ENCODE data around the gene CCDC102B. TPM values are rescaled to one million over a fixed set of nuclear protein-coding genes. Genes with fewer than 3 reads are reported as not detected.

The CCDC102B gene
- total RNA-seq, 4 donors from 2014 or later, result 3.8 to 15.1 (median 4.9) TPM

DNA sequence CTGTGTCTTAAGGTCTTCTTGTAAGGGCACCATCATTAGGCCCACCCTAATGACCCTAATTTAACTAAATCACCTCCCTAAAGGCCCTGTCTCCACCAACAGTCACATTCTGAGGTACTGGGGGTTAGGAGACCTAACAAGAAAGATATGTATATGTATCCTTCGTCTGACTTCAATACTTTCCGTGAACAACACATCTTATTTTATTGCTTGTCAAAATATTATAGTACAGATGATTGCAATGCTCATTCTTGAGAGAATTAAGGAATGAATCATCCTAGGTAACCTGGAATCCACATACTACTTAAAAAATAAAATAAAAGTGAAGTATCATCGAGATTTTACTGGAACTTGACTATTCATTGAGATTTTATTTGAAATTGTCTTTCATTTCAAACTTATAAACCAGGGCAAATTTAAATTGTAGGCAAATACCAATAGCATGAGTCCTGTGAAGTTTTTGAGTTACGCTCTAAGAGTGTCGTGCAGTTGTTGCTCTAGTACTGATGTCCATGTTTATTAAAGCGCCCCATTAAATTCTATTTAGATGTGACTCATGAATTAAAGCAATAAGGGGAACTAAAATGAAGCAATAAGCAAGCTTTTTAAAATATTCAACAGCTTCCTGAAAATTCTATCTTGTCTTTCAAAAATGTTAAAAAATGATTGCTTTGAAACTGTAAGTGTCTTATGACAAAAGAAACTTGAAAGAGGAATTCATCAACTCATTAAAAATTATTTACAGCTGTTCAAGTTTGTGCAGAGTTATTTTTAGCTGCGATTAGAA, 40.0 kb downstream of the CCDC102B start:
- Histone ChIP-seq H3K4me3 (no peak overlapping the region), H3K27ac (peak overlapping the region in 2 of 4 donors; percentile 2 to 48), H3K9me3 (no peaks in the 10 kb centered on the region), H3K36me3 (no peaks in the 10 kb centered on the region), H3K27me3 (no peaks in the 10 kb centered on the region), H3K4me1 (no peaks in the 10 kb centered on the region)
- no peak for TF ChIP-seq EP300 (IDR thresholded peaks at IDR 0.05)
- TF ChIP-seq, protein P1, sequence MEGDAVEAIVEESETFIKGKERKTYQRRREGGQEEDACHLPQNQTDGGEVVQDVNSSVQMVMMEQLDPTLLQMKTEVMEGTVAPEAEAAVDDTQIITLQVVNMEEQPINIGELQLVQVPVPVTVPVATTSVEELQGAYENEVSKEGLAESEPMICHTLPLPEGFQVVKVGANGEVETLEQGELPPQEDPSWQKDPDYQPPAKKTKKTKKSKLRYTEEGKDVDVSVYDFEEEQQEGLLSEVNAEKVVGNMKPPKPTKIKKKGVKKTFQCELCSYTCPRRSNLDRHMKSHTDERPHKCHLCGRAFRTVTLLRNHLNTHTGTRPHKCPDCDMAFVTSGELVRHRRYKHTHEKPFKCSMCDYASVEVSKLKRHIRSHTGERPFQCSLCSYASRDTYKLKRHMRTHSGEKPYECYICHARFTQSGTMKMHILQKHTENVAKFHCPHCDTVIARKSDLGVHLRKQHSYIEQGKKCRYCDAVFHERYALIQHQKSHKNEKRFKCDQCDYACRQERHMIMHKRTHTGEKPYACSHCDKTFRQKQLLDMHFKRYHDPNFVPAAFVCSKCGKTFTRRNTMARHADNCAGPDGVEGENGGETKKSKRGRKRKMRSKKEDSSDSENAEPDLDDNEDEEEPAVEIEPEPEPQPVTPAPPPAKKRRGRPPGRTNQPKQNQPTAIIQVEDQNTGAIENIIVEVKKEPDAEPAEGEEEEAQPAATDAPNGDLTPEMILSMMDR (IDR thresholded peaks at IDR 0.05), result no peak
- no peak for TF ChIP-seq POLR2AphosphoS5 (IDR thresholded peaks at IDR 0.05)
- no peak for TF ChIP-seq POLR2A (IDR thresholded peaks at IDR 0.05)
- WGBS, 2 donors (ENCODE audit: low coverage in 1 of 2), result 67 to 72% methylated on average over 6 to 7 of the region's 7 CpGs
- ATAC-seq, result peak; percentile 58

DNA sequence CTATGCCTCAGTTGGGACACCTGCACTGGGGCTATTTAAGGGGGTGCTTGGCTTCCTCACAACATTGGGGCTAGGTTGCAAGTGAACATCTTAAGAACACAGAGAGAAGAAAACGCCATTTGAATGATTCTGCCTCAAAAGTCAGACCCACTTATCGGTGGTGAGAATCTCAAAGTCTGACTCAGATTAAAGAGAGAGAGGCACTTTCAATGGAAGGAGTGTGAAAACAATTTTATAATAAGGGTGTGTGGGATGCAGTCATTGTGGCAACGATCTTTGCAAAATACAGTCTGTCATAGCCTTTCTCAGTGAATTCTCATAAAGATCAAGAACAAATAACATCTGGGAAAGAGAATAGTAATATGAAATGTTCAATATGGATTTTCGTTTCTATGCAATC, 41.8 kb downstream of the CCDC102B start:
- no peak overlapping the region for H3K27ac ChIP-seq

DNA sequence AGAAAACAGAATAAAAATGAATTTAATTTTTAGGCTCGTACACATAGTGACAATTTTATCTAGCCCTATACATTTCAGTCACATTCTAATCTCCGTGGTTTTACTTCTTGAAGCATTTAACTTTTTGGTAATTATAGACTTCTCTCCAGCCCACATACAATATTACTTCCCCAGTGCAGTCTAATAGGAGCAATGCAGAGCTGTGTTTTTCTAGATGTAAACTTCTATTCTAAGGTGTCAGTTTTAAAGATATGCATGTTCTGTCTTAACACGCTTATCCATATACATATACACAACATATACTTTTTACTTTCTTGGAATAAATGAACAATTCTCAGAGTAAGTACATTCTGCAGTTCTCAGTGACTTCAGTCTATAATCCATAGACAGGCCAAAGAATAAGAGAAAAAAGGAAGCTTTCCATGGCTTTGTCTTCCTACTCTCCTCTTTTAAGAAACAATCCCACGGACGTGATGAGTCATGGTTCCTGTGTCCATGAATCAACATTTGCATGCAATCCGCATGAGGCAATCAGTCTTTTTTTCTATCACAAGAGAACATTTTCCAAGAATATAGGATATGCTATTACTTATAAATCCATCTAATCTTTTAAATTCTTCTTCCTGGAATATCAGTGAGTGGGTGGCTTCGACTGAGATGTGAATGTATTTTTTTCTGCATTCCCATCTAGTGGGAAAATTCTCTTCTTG, 42.8 kb downstream of the CCDC102B start:
- no peaks in the 10 kb centered on the region for H3K36me3 ChIP-seq
- H3K4me3 ChIP-seq, result no peak overlapping the region
- no peaks in the 10 kb centered on the region for H3K27me3 ChIP-seq
- ATAC-seq, result peak; percentile 80
- no peaks in the 10 kb centered on the region for H3K4me1 ChIP-seq
- 45 to 47% methylated on average over 7 of the region's 7 CpGs for WGBS, 2 donors (ENCODE audit: low coverage in 1 of 2)
- H3K9me3 ChIP-seq, result no peaks in the 10 kb centered on the region
- no peak for TF ChIP-seq POLR2AphosphoS5 (IDR thresholded peaks at IDR 0.05)
- TF ChIP-seq EP300 (IDR thresholded peaks at IDR 0.05), result no peak
- TF ChIP-seq POLR2A (IDR thresholded peaks at IDR 0.05), result no peak
- no peak overlapping the region for H3K27ac ChIP-seq

More for the DNA sequence above, 41.8 kb downstream of the CCDC102B start:
- no peaks in the 10 kb centered on the region for H3K36me3 ChIP-seq
- no peak for ATAC-seq
- no peak for TF ChIP-seq POLR2AphosphoS5 (IDR thresholded peaks at IDR 0.05)
- TF ChIP-seq EP300 (IDR thresholded peaks at IDR 0.05), result no peak
- no peak for TF ChIP-seq POLR2A (IDR thresholded peaks at IDR 0.05)
- TF ChIP-seq, protein P1 (IDR thresholded peaks at IDR 0.05), result no peak
- no peaks in the 10 kb centered on the region for H3K9me3 ChIP-seq
- H3K4me3 ChIP-seq, result no peak overlapping the region
- no peaks in the 10 kb centered on the region for H3K4me1 ChIP-seq
- 80 to 90% methylated on average over 2 to 4 of the region's 4 CpGs for WGBS, 2 donors (ENCODE audit: low coverage in 1 of 2)
- no peaks in the 10 kb centered on the region for H3K27me3 ChIP-seq

DNA sequence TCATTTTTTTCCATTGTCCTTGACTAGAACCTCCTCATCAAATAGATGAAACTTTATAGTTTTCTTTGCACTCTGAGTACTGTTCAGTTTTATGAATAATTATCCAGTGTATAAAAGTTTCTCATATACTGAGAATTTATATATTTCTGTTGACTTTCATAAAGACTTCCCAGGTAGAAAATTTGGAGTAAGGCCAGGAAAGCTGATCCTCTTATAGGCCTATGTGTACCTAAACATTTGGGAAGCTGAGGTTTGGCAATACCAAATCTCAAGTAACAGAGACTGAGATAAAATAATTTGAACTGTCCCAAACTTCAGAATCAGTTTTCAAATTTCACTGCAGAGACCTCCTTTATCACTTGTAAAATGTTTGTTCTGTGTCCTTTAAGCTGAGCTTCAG, 43.4 kb downstream of the CCDC102B start:
- Histone ChIP-seq H3K27me3 (no peaks in the 10 kb centered on the region), H3K4me1 (no peaks in the 10 kb centered on the region)
- ATAC-seq, result no peak

DNA sequence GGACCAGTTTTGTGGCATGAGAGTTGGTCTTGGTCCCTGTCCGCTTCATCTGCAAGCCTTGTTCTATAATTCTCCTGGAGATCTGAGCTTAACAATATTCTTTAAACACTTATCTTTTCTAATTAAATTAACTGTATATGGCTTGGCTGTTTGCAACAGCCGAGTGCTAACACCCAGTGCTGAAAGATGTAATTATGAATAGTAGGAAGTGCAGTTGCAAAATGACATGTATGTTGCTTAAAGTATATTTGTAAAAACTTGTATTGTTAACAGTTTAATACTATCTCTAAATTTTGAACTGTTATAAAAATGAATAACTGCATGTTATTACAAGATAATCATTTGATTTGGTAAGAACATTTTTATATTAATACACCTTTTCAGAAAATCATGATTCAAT, 45.1 kb downstream of the CCDC102B start:
- no peak for TF ChIP-seq POLR2A (IDR thresholded peaks at IDR 0.05)
- TF ChIP-seq EP300 (IDR thresholded peaks at IDR 0.05), result no peak
- TF ChIP-seq POLR2AphosphoS5 (IDR thresholded peaks at IDR 0.05), result no peak
- TF ChIP-seq, protein P1 (IDR thresholded peaks at IDR 0.05), result no peak
- no peaks in the 10 kb centered on the region for H3K9me3 ChIP-seq
- no peaks in the 10 kb centered on the region for H3K27me3 ChIP-seq
- H3K4me1 ChIP-seq, result no peaks in the 10 kb centered on the region
- no peak overlapping the region for H3K27ac ChIP-seq
- 87 to 96% methylated on average over 2 of the region's 2 CpGs for WGBS, 2 donors (ENCODE audit: low coverage in 1 of 2)
- no peak overlapping the region for H3K4me3 ChIP-seq
- no peak for ATAC-seq
- H3K36me3 ChIP-seq, result no peaks in the 10 kb centered on the region

More for the DNA sequence above, 43.4 kb downstream of the CCDC102B start:
- Histone ChIP-seq H3K27ac (no peak overlapping the region), H3K4me3 (no peak overlapping the region), H3K9me3 (no peaks in the 10 kb centered on the region), H3K36me3 (no peaks in the 10 kb centered on the region)
- no peak for TF ChIP-seq POLR2AphosphoS5 (IDR thresholded peaks at IDR 0.05)
